ENCODE data around the gene TTC33.

DNA sequence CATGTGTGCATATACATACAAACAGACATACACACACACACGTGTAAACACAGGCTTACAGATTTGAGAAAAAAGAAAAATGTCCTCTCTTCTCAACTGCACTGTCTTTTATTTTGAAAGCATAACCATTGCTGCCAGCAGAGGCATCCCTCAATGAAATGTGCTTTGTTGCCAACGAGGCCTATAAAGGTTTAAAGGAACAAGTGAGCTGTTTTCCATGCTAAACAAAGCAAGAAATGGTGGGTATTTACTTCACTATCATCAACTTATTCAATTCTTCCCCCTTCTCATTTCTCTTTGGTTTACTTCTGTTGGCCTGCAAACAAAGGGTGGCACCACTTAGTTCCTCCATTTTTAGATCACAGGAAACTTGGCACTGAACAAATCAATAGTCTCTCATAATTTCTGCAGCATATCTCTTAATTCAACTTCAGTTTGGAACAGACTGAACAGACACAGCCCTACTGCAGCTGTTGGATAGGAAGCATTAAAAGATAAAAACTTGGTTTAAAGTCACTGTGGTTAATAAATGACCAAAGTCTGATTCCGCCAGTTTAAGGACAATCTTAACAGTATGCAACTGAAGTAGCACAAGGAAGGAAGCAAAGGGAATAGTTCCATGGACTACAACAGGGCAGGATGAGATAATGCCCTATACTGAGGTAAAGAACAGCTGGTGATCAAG is 21.7 kb downstream of the TTC33 start:
- TF ChIP-seq TAF1 (IDR thresholded peaks at IDR 0.05; ENCODE audit: low read depth) (no peak), EP300 (IDR thresholded peaks at IDR 0.05; ENCODE audit: borderline replicate concordance) (no peak), RAD21 (IDR thresholded peaks at IDR 0.05; ENCODE audit: low read depth) (no peak), CEBPB (IDR thresholded peaks at IDR 0.05) (no peak), YY1 (IDR thresholded peaks at IDR 0.05; ENCODE audit: low read depth) (no peak), NFIC (IDR thresholded peaks at IDR 0.05) (no peak), FOXM1 (IDR thresholded peaks at IDR 0.05; ENCODE audit: borderline replicate concordance, low read depth) (no peak), TCF12 (IDR thresholded peaks at IDR 0.05; ENCODE audit: low read depth) (no peak)
- TF ChIP-seq, protein P1, sequence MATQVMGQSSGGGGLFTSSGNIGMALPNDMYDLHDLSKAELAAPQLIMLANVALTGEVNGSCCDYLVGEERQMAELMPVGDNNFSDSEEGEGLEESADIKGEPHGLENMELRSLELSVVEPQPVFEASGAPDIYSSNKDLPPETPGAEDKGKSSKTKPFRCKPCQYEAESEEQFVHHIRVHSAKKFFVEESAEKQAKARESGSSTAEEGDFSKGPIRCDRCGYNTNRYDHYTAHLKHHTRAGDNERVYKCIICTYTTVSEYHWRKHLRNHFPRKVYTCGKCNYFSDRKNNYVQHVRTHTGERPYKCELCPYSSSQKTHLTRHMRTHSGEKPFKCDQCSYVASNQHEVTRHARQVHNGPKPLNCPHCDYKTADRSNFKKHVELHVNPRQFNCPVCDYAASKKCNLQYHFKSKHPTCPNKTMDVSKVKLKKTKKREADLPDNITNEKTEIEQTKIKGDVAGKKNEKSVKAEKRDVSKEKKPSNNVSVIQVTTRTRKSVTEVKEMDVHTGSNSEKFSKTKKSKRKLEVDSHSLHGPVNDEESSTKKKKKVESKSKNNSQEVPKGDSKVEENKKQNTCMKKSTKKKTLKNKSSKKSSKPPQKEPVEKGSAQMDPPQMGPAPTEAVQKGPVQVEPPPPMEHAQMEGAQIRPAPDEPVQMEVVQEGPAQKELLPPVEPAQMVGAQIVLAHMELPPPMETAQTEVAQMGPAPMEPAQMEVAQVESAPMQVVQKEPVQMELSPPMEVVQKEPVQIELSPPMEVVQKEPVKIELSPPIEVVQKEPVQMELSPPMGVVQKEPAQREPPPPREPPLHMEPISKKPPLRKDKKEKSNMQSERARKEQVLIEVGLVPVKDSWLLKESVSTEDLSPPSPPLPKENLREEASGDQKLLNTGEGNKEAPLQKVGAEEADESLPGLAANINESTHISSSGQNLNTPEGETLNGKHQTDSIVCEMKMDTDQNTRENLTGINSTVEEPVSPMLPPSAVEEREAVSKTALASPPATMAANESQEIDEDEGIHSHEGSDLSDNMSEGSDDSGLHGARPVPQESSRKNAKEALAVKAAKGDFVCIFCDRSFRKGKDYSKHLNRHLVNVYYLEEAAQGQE (IDR thresholded peaks at IDR 0.05; ENCODE audit: low read depth), result no peak
- TF ChIP-seq, protein P2, sequence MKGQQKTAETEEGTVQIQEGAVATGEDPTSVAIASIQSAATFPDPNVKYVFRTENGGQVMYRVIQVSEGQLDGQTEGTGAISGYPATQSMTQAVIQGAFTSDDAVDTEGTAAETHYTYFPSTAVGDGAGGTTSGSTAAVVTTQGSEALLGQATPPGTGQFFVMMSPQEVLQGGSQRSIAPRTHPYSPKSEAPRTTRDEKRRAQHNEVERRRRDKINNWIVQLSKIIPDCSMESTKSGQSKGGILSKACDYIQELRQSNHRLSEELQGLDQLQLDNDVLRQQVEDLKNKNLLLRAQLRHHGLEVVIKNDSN (IDR thresholded peaks at IDR 0.05), result no peak
- TF ChIP-seq, protein P3, sequence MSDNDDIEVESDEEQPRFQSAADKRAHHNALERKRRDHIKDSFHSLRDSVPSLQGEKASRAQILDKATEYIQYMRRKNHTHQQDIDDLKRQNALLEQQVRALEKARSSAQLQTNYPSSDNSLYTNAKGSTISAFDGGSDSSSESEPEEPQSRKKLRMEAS (IDR thresholded peaks at IDR 0.05), result no peak
